Testis (tissue), 2 donors: ENCODE measurements around the gene KDSR.

Source experiments
- POLR2A ChIP-seq: fragments of 450-650 bp; IDR thresholded peaks from one replicate; pipeline ENCODE4 v1.6.1; 2017; ENCODE audit warnings: antibody characterized with exemption, mild to moderate bottlenecking, moderate library complexity
- TF ChIP-seq, protein P1 (sequence below), 3 experiments: fragments of 450-650 bp in 2 of 3; fragments of 200-600 bp in 1 of 3; sonication (generic) in 1 of 3; IDR thresholded peaks; one replicate each; pipeline ENCODE4 v1.5.1; 2016 to 2019; ENCODE audit warnings: antibody characterized with exemption in 3 of 3, mild to moderate bottlenecking in 2 of 3, moderate library complexity in 1 of 3

- TF ChIP-seq, protein P1, sequence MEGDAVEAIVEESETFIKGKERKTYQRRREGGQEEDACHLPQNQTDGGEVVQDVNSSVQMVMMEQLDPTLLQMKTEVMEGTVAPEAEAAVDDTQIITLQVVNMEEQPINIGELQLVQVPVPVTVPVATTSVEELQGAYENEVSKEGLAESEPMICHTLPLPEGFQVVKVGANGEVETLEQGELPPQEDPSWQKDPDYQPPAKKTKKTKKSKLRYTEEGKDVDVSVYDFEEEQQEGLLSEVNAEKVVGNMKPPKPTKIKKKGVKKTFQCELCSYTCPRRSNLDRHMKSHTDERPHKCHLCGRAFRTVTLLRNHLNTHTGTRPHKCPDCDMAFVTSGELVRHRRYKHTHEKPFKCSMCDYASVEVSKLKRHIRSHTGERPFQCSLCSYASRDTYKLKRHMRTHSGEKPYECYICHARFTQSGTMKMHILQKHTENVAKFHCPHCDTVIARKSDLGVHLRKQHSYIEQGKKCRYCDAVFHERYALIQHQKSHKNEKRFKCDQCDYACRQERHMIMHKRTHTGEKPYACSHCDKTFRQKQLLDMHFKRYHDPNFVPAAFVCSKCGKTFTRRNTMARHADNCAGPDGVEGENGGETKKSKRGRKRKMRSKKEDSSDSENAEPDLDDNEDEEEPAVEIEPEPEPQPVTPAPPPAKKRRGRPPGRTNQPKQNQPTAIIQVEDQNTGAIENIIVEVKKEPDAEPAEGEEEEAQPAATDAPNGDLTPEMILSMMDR (IDR thresholded peaks at IDR 0.05) = no peak
- no peak for TF ChIP-seq POLR2A
These were observed 10.4 kb upstream of the KDSR start for GRCh38 chr18:63377275-63377980.
